ENCODE results near the gene CORO7. TPM values are rescaled to one million over a fixed set of nuclear protein-coding genes. Genes with fewer than 3 reads are reported as not detected.

CORO7 gene
- polyA plus RNA-seq, 1 donor, result 19.4 TPM

GRCh38 chr16:4384509-4384942 is 31.9 kb downstream of the CORO7 start:
- no peak for DNase-seq (ENCODE audit: low read depth)

- no peak for DNase-seq (ENCODE audit: low read depth)
Measured at GRCh38 chr16:4383591-4384444, 32.6 kb downstream of the CORO7 start.

GRCh38 chr16:4382795-4383357 is 33.5 kb downstream of the CORO7 start:
- DNase-seq (ENCODE audit: low read depth), result no peak

GRCh38 chr16:4381935-4382794 is 34.2 kb downstream of the CORO7 start:
- no peak for DNase-seq (ENCODE audit: low read depth)

- DNase-seq (ENCODE audit: low read depth), result no peak
Measured at GRCh38 chr16:4381072-4381934, 35.1 kb downstream of the CORO7 start.

GRCh38 chr16:4380119-4381063 is 36.0 kb downstream of the CORO7 start:
- DNase-seq (ENCODE audit: low read depth), result no peak

- no peak for DNase-seq (ENCODE audit: low read depth)
Measured at GRCh38 chr16:4378999-4379690, 37.3 kb downstream of the CORO7 start.

- DNase-seq (ENCODE audit: low read depth), result no peak
Measured at GRCh38 chr16:4378161-4378666, 38.2 kb downstream of the CORO7 start.

- no peak for DNase-seq (ENCODE audit: low read depth)
Measured at GRCh38 chr16:4377573-4378154, 38.7 kb downstream of the CORO7 start.

GRCh38 chr16:4376893-4377572 is 39.4 kb downstream of the CORO7 start:
- no peak for DNase-seq (ENCODE audit: low read depth)

GRCh38 chr16:4376126-4376892 is 40.1 kb downstream of the CORO7 start:
- DNase-seq (ENCODE audit: low read depth), result no peak

GRCh38 chr16:4375717-4376116 is 40.7 kb downstream of the CORO7 start:
- DNase-seq (ENCODE audit: low read depth), result no peak

- DNase-seq (ENCODE audit: low read depth), result peak; percentile 46
Measured at GRCh38 chr16:4373909-4374742, 42.3 kb downstream of the CORO7 start.

- no peak for DNase-seq (ENCODE audit: low read depth)
Measured at GRCh38 chr16:4373356-4373908, 43.0 kb downstream of the CORO7 start.

GRCh38 chr16:4372578-4373355 is 43.6 kb downstream of the CORO7 start:
- DNase-seq (ENCODE audit: low read depth), result no peak
